SK-N-SH treated with all-trans-retinoic acid at 6 μM for 48 hours (cell line): ENCODE measurements around the gene BICC1.

Experiments used
- ATAC-seq: fragments of 200-7000 bp; cut with Tn5 transposase; 3 replicates; pipeline ENCODE4 v1.9.1; 2020; ENCODE audit warnings: mild to moderate bottlenecking, moderate library complexity
- BACH2 ChIP-seq: fragments of 250-450 bp; sonication (Bioruptor Pico); IDR thresholded peaks from 2 replicates; pipeline ENCODE4 v1.9.0; 2021; ENCODE audit warnings: mild to moderate bottlenecking, borderline replicate concordance
- CREB5 ChIP-seq: fragments of 250-450 bp; sonication (Bioruptor Pico); IDR thresholded peaks from 2 replicates; pipeline ENCODE4 v1.5.1; 2020; ENCODE audit warnings: low read depth, mild to moderate bottlenecking, moderate library complexity
- CSDC2 ChIP-seq: fragments of 250-450 bp; sonication (Bioruptor Pico); IDR thresholded peaks from 2 replicates; pipeline ENCODE4 v1.5.0; 2020; ENCODE audit warnings: mild to moderate bottlenecking, moderate library complexity
- CSRNP3 ChIP-seq: fragments of 250-450 bp; sonication (Bioruptor Pico); IDR thresholded peaks from 2 replicates; pipeline ENCODE4 v1.5.1; 2021; ENCODE audit warnings: mild to moderate bottlenecking, moderate library complexity
- ISL1 ChIP-seq: fragments of 250-450 bp; sonication (Bioruptor Pico); IDR thresholded peaks from 2 replicates; pipeline ENCODE4 v2.1.2; 2022; ENCODE audit warnings: mild to moderate bottlenecking, moderate library complexity
- OSR1 ChIP-seq: fragments of 250-450 bp; sonication (Bioruptor Pico); IDR thresholded peaks from 2 replicates; pipeline ENCODE4 v1.8.0; 2022; ENCODE audit warnings: moderate library complexity, mild to moderate bottlenecking, inconsistent platforms
- PATZ1 ChIP-seq: fragments of 250-450 bp; sonication (Bioruptor Pico); IDR thresholded peaks from 2 replicates; pipeline ENCODE4 v1.8.0; 2020; ENCODE audit warnings: mild to moderate bottlenecking, moderate library complexity, borderline replicate concordance
- POU6F1 ChIP-seq: fragments of 250-450 bp; sonication (Bioruptor Pico); IDR thresholded peaks from 2 replicates; pipeline ENCODE4 v1.8.0; 2021; ENCODE audit warnings: low read depth, mild to moderate bottlenecking, moderate library complexity, borderline replicate concordance
- RARB ChIP-seq: fragments of 250-450 bp; sonication (Bioruptor Pico); IDR thresholded peaks from 2 replicates; pipeline ENCODE4 v1.8.0; 2021; ENCODE audit warnings: mild to moderate bottlenecking, moderate library complexity
- SNAI2 ChIP-seq: fragments of 250-450 bp; sonication (Bioruptor Pico); IDR thresholded peaks from 2 replicates; pipeline ENCODE4 v1.5.0; 2020; ENCODE audit warnings: mild to moderate bottlenecking, moderate library complexity
- TCF4 ChIP-seq: fragments of 250-450 bp; sonication (Bioruptor Pico); IDR thresholded peaks from 2 replicates; pipeline ENCODE4 v1.8.0; 2021; ENCODE audit warnings: mild to moderate bottlenecking, moderate library complexity, borderline replicate concordance
- TOX ChIP-seq: fragments of 250-450 bp; sonication (Bioruptor Pico); IDR thresholded peaks from 2 replicates; pipeline ENCODE4 v1.8.0; 2021; ENCODE audit warnings: mild to moderate bottlenecking, moderate library complexity, borderline replicate concordance
- TSHZ2 ChIP-seq: fragments of 250-450 bp; sonication (Bioruptor Pico); IDR thresholded peaks from 2 replicates; pipeline ENCODE4 v1.5.0; 2020; ENCODE audit warnings: mild to moderate bottlenecking, moderate library complexity
- ZFP3 ChIP-seq: fragments of 250-450 bp; sonication (Bioruptor Pico); IDR thresholded peaks from 2 replicates; pipeline ENCODE4 v1.5.0; 2020; ENCODE audit warnings: mild to moderate bottlenecking, moderate library complexity
- ZFP30 ChIP-seq: fragments of 450-650 bp; formaldehyde crosslinking; IDR thresholded peaks from 2 replicates; pipeline ENCODE4 v1.5.0; 2022; ENCODE audit warnings: mild to moderate bottlenecking, moderate library complexity
- ZNF565 ChIP-seq: fragments of 450-650 bp; formaldehyde crosslinking; conservative IDR thresholded peaks from 2 replicates; pipeline ENCODE4 v1.5.0; 2020; ENCODE audit warnings: low read depth, mild to moderate bottlenecking, moderate library complexity
- ZNF70 ChIP-seq: fragments of 450-650 bp; formaldehyde crosslinking; IDR thresholded peaks from 2 replicates; pipeline ENCODE4 v1.5.0; 2020; ENCODE audit warnings: mild to moderate bottlenecking, moderate library complexity

The BICC1 gene

GRCh38 chr10:58691528-58691927 lies 178.9 kb downstream of the BICC1 start (continued):
- TF ChIP-seq CSRNP3 (CRISPR knock-in tag) (no peak), POU6F1 (CRISPR knock-in tag) (no peak), RARB (no peak)

GRCh38 chr10:58693919-58694318 lies 181.2 kb downstream of the BICC1 start:
- no peak for TF ChIP-seq SNAI2
- TF ChIP-seq, all 23 proteins: peak for 0
- no peak for ATAC-seq

GRCh38 chr10:58695022-58695421 lies 182.3 kb downstream of the BICC1 start:
- no peak for ATAC-seq
- no peak for TF ChIP-seq OSR1 (CRISPR knock-in tag)
- TF ChIP-seq CREB5 (CRISPR knock-in tag): no peak
- TF ChIP-seq POU6F1 (CRISPR knock-in tag): no peak
- TF ChIP-seq CSDC2 (CRISPR knock-in tag): no peak
- TF ChIP-seq ZNF565: no peak
- TF ChIP-seq TSHZ2 (CRISPR knock-in tag): no peak
- TF ChIP-seq PATZ1 (CRISPR knock-in tag): no peak
- TF ChIP-seq TOX (CRISPR knock-in tag): no peak
- no peak for TF ChIP-seq ZNF70 (CRISPR knock-in tag)
- no peak for TF ChIP-seq BACH2
- TF ChIP-seq ZFP30 (CRISPR knock-in tag): no peak
- TF ChIP-seq TCF4: no peak

- ATAC-seq: no peak
- TF ChIP-seq ZFP3 (no peak), TOX (CRISPR knock-in tag) (no peak), ISL1 (CRISPR knock-in tag) (peak; percentile 13; the same call in 1 of the 2 replicates)
- TF ChIP-seq, all 23 proteins: peak for 1
These were observed 184.1 kb downstream of the BICC1 start for GRCh38 chr10:58696736-58697135.
